Skeletal muscle tissue (tissue), 4 donors: ENCODE results near the gene MCM6. TPM values are rescaled to one million over a fixed set of nuclear protein-coding genes. Genes with fewer than 3 reads are reported as not detected.

Experiments used
- H3K27ac ChIP-seq: one replicate; pipeline ENCODE4 v1.7.0; 2013; ENCODE audit warnings: mild to moderate bottlenecking, low read depth, low read length, inconsistent platforms
- H3K27me3 ChIP-seq, 3 donors: one replicate each; pipeline ENCODE4 v1.7.0; 2013; ENCODE audit warnings: low read length in 3 of 3; ENCODE audit not compliant: control insufficient read depth in 3 of 3, insufficient read depth in 3 of 3
- H3K36me3 ChIP-seq, 3 donors: one replicate each; pipeline ENCODE4 v1.7.0; 2013; ENCODE audit warnings: low read length in 3 of 3; ENCODE audit not compliant: control insufficient read depth in 3 of 3, insufficient read depth in 3 of 3
- H3K4me1 ChIP-seq, 3 donors: one replicate each; pipeline ENCODE4 v1.7.0; 2013; ENCODE audit warnings: low read length in 3 of 3, mild to moderate bottlenecking in 3 of 3; ENCODE audit not compliant: control insufficient read depth in 3 of 3, insufficient read depth in 3 of 3
- H3K4me3 ChIP-seq, 3 donors: one replicate each; pipeline ENCODE4 v1.7.0; 2013; ENCODE audit warnings: low read length in 3 of 3
- H3K9ac ChIP-seq, 3 donors: one replicate each; pipeline ENCODE4 v1.7.0; 2013; ENCODE audit warnings: low read length in 3 of 3, mild to moderate bottlenecking in 3 of 3, moderate library complexity in 2 of 3, low read depth in 1 of 3
- H3K9me3 ChIP-seq, 3 donors: one replicate each; pipeline ENCODE4 v1.7.0; 2013; ENCODE audit warnings: low read length in 3 of 3; ENCODE audit not compliant: control insufficient read depth in 3 of 3
- total RNA-seq: library from RNA; depleted of rRNA; stranded (reverse); fragments of >200 nt; gene quantifications from one replicate; pipeline ENCODE4 v1.2.3, GENCODE V29; 2014
- donor health status: Osteomylitis.

The MCM6 gene
- total RNA-seq, 1 donor from 2014 or later: 11.0 TPM

- Histone ChIP-seq H3K36me3 (no peaks in the 10 kb centered on the region), H3K9ac (no peak overlapping the region), H3K27ac (no peak overlapping the region), H3K4me1 (no peaks in the 10 kb centered on the region), H3K9me3 (peaks cover 0 to 4% (median 3%) of the 10 kb centered on the region in 3 donors), H3K27me3 (no peaks in the 10 kb centered on the region), H3K4me3 (no peak overlapping the region)
Observed at GRCh38 chr2:135826544-135826943, 49.7 kb downstream of the MCM6 start.

- Histone ChIP-seq H3K9ac (no peak overlapping the region), H3K9me3 (peaks cover 0 to 4% (median 3%) of the 10 kb centered on the region in 3 donors), H3K4me1 (no peaks in the 10 kb centered on the region), H3K27me3 (no peaks in the 10 kb centered on the region), H3K27ac (no peak overlapping the region), H3K4me3 (no peak overlapping the region), H3K36me3 (no peaks in the 10 kb centered on the region)
Observed at GRCh38 chr2:135825550-135826176, 50.6 kb downstream of the MCM6 start.

- Histone ChIP-seq H3K4me1 (no peaks in the 10 kb centered on the region), H3K27ac (no peak overlapping the region), H3K9me3 (peaks cover 0 to 4% (median 3%) of the 10 kb centered on the region in 3 donors), H3K9ac (no peak overlapping the region), H3K27me3 (no peaks in the 10 kb centered on the region), H3K36me3 (no peaks in the 10 kb centered on the region), H3K4me3 (no peak overlapping the region)
Observed at GRCh38 chr2:135825131-135825530, 51.1 kb downstream of the MCM6 start.

- H3K4me1 ChIP-seq: no peaks in the 10 kb centered on the region
- H3K27me3 ChIP-seq: no peaks in the 10 kb centered on the region
- H3K9ac ChIP-seq: no peak overlapping the region
- no peak overlapping the region for H3K4me3 ChIP-seq
- peaks cover 0 to 4% (median 3%) of the 10 kb centered on the region in 3 donors for H3K9me3 ChIP-seq
- H3K36me3 ChIP-seq: no peaks in the 10 kb centered on the region
- H3K27ac ChIP-seq: no peak overlapping the region
Observed at GRCh38 chr2:135822855-135823254, 53.4 kb downstream of the MCM6 start.

- Histone ChIP-seq H3K4me1 (no peaks in the 10 kb centered on the region), H3K27me3 (no peaks in the 10 kb centered on the region), H3K9me3 (peaks cover 0 to 4% (median 3%) of the 10 kb centered on the region in 3 donors), H3K27ac (no peak overlapping the region), H3K36me3 (no peaks in the 10 kb centered on the region), H3K4me3 (no peak overlapping the region), H3K9ac (no peak overlapping the region)
Observed at GRCh38 chr2:135821190-135821589, 55.1 kb downstream of the MCM6 start.

- Histone ChIP-seq H3K4me3 (no peak overlapping the region), H3K36me3 (no peaks in the 10 kb centered on the region), H3K27ac (no peak overlapping the region), H3K27me3 (no peaks in the 10 kb centered on the region), H3K9ac (no peak overlapping the region), H3K9me3 (peaks cover 0 to 4% (median 3%) of the 10 kb centered on the region in 3 donors), H3K4me1 (no peaks in the 10 kb centered on the region)
Observed at GRCh38 chr2:135820003-135820618, 56.1 kb downstream of the MCM6 start.

- Histone ChIP-seq H3K27me3 (no peaks in the 10 kb centered on the region), H3K9ac (no peak overlapping the region), H3K36me3 (no peaks in the 10 kb centered on the region)
Observed at GRCh38 chr2:135818937-135819610, 57.2 kb downstream of the MCM6 start.

GRCh38 chr2:135817951-135818350 lies 58.3 kb downstream of the MCM6 start:
- Histone ChIP-seq H3K27me3 (no peaks in the 10 kb centered on the region), H3K9me3 (peaks cover 0 to 3% (median 1%) of the 10 kb centered on the region in 3 donors), H3K4me1 (no peaks in the 10 kb centered on the region), H3K4me3 (no peak overlapping the region), H3K27ac (no peak overlapping the region), H3K9ac (no peak overlapping the region), H3K36me3 (no peaks in the 10 kb centered on the region)

More at GRCh38 chr2:135818937-135819610, 57.2 kb downstream of the MCM6 start:
- Histone ChIP-seq H3K4me1 (no peaks in the 10 kb centered on the region), H3K4me3 (no peak overlapping the region), H3K9me3 (peaks cover 0 to 4% (median 3%) of the 10 kb centered on the region in 3 donors), H3K27ac (no peak overlapping the region)

GRCh38 chr2:135817466-135817865 lies 58.8 kb downstream of the MCM6 start:
- Histone ChIP-seq H3K27me3 (no peaks in the 10 kb centered on the region), H3K4me3 (no peak overlapping the region), H3K9ac (no peak overlapping the region), H3K36me3 (no peaks in the 10 kb centered on the region), H3K27ac (no peak overlapping the region), H3K4me1 (no peaks in the 10 kb centered on the region), H3K9me3 (no peaks in the 10 kb centered on the region)

- Histone ChIP-seq H3K4me1 (no peaks in the 10 kb centered on the region), H3K9ac (no peak overlapping the region), H3K36me3 (no peaks in the 10 kb centered on the region), H3K4me3 (no peak overlapping the region), H3K27me3 (no peaks in the 10 kb centered on the region), H3K27ac (no peak overlapping the region), H3K9me3 (no peaks in the 10 kb centered on the region)
Observed at GRCh38 chr2:135815269-135815668, 61.0 kb downstream of the MCM6 start.
